Stimulated activated CD8-positive, alpha-beta memory T cell treated with anti-CD3 and anti-CD28 coated beads, Interleukin-12 subunit alpha, Interleukin-12 subunit beta, amount 100 ng/mL, for 24 hours (primary cell): ENCODE data around the gene BEND2.

Experiments
- DNase-seq: peaks from one replicate; pipeline ENCODE4 v3.0.0-alpha.2; 2020; ENCODE audit errors: extremely low read depth

BEND2 gene

GRCh38 chrX:18136816-18137215 is 83.9 kb downstream of the BEND2 start:
- no peak for DNase-seq

- no peak for DNase-seq
These were observed 87.1 kb downstream of the BEND2 start for GRCh38 chrX:18133605-18134004.

GRCh38 chrX:18129690-18130089 is 91.0 kb downstream of the BEND2 start:
- DNase-seq, result no peak

GRCh38 chrX:18126971-18127370 is 93.7 kb downstream of the BEND2 start:
- DNase-seq, result no peak

GRCh38 chrX:18119856-18120255 is 100.8 kb downstream of the BEND2 start:
- no peak for DNase-seq
